Stimulated activated memory B cell treated with anti-CD40 and anti-IgM and Interleukin-4, amounts not matched to agents 10 μg/mL and 1 μg/mL and 100 μg/mL, for 72 hours (primary cell): ENCODE measurements around the gene C17orf107.

Experiments
- ATAC-seq: fragments of 150-1000 bp; cut with Tn5 transposase; 2 replicates; pipeline ENCODE4 v1.10.0; 2021
- H3K27ac Mint-ChIP-seq: one replicate; pipeline ENCODE4 v1.8.0; 2022; ENCODE audit warnings: mild to moderate bottlenecking, mixed read lengths
- H3K27me3 Mint-ChIP-seq: one replicate; pipeline ENCODE4 v1.8.0; 2022; ENCODE audit warnings: mixed read lengths
- H3K36me3 Mint-ChIP-seq: one replicate; pipeline ENCODE4 v1.8.0; 2022; ENCODE audit warnings: mixed read lengths
- H3K4me1 Mint-ChIP-seq: one replicate; pipeline ENCODE4 v1.8.0; 2022; ENCODE audit warnings: mixed read lengths
- H3K4me3 Mint-ChIP-seq: one replicate; pipeline ENCODE4 v1.8.0; 2022; ENCODE audit warnings: mild to moderate bottlenecking, moderate library complexity, mixed read lengths
- H3K9me3 Mint-ChIP-seq: one replicate; pipeline ENCODE4 v1.8.0; 2022; ENCODE audit warnings: mixed read lengths

The C17orf107 gene

GRCh38 chr17:4945176-4945943 is 46.0 kb downstream of the C17orf107 start:
- Mint-ChIP-seq H3K27me3 (no peaks in the 10 kb centered on the region), H3K4me3 (peak overlapping the region; percentile 95), H3K36me3 (peaks cover 66% of the 10 kb centered on the region), H3K27ac (peak overlapping the region; percentile 92), H3K4me1 (peaks cover 71% of the 10 kb centered on the region), H3K9me3 (no peaks in the 10 kb centered on the region)
- peak; percentile 47 for ATAC-seq

GRCh38 chr17:4945944-4946280 is 46.6 kb downstream of the C17orf107 start:
- H3K9me3 Mint-ChIP-seq = no peaks in the 10 kb centered on the region
- H3K36me3 Mint-ChIP-seq = peaks cover 62% of the 10 kb centered on the region
- no peaks in the 10 kb centered on the region for H3K27me3 Mint-ChIP-seq
- peaks cover 75% of the 10 kb centered on the region for H3K4me1 Mint-ChIP-seq
- H3K27ac Mint-ChIP-seq = peak overlapping the region; percentile 92
- no peak for ATAC-seq
- peak overlapping the region; percentile 95 for H3K4me3 Mint-ChIP-seq

DNA sequence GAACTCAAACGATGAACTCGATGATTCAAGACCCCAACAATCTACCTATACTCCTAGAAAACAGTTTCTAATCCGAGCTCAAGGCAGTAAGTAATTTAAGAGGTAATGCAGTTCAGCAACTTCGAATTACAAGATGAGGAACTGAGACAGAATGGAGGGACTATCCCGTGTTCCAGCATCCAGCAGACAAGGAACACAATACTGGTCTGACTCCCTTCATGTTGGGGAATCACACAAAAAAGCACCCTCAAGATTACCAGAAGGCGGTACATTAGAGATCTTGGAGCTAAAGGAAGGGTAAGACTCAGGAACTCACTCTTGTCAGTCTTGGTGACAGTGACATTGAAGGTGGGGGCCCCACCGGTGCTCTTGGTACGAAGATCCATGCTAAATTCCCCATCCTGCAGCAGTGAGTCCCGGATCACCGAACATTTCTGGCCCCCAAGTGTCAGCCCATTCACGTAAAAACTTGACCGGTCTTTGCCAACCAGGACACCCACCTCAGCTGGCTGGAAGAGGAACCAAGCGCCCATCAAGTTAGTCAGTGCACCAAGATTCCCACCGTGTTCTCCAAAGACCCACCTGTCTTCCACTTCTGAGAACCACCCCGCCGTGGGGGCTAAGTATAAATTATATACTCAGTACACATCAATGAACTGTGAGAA is 47.1 kb downstream of the C17orf107 start:
- H3K36me3 Mint-ChIP-seq = peaks cover 57% of the 10 kb centered on the region
- H3K27ac Mint-ChIP-seq = peak overlapping the region; percentile 92
- H3K4me1 Mint-ChIP-seq = peaks cover 75% of the 10 kb centered on the region

GRCh38 chr17:4947010-4947410 is 47.7 kb downstream of the C17orf107 start:
- H3K4me3 Mint-ChIP-seq = peak overlapping the region; percentile 95
- H3K36me3 Mint-ChIP-seq = peaks cover 51% of the 10 kb centered on the region
- H3K9me3 Mint-ChIP-seq = no peaks in the 10 kb centered on the region
- peaks cover 75% of the 10 kb centered on the region for H3K4me1 Mint-ChIP-seq
- no peak for ATAC-seq
- no peaks in the 10 kb centered on the region for H3K27me3 Mint-ChIP-seq
- peak overlapping the region; percentile 92 for H3K27ac Mint-ChIP-seq

More for the DNA sequence above, 47.1 kb downstream of the C17orf107 start:
- no peaks in the 10 kb centered on the region for H3K9me3 Mint-ChIP-seq
- H3K4me3 Mint-ChIP-seq = peak overlapping the region; percentile 95
- no peak for ATAC-seq
- no peaks in the 10 kb centered on the region for H3K27me3 Mint-ChIP-seq

DNA sequence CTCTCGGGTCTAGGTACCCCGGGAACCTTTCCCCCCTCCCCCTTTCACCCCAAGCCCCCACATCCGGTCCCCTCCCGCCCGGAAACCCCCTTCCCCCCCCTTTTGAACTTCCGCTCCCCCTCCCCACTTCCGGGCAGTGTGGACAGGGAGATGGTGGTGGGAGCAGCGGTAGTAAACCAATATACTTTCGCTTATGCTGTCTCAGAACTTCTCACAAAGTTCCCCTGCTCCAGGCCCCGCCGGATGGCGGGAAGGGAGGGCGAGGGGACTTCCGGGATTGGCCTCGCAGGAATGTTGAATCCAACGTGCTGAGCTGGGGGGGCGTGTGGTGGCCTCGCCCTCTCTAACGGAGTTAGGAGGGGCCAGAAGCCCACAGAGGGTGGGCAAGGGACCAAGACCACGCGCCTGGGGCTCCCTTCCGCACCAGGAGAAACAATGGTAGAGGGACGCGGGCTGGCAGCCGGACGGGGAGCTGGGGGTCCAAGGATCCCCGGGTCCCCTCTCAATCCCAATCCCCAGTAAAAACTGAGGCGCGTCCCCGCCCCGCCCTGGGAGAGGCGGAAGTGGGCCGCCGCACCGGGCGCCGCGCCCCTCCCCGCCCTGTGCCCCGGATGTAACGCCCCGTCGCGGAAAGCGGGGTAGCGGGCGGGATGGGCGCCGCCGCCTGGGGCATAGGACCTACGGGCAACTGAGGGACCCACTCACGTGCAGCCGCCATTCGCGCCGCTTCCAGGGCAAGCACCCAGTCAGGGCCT is 48.3 kb downstream of the C17orf107 start:
- Mint-ChIP-seq H3K36me3 (peaks cover 48% of the 10 kb centered on the region), H3K27ac (peak overlapping the region; percentile 92), H3K27me3 (no peaks in the 10 kb centered on the region), H3K4me3 (peak overlapping the region; percentile 95), H3K9me3 (no peaks in the 10 kb centered on the region), H3K4me1 (peaks cover 71% of the 10 kb centered on the region)
- ATAC-seq = peak; percentile 37

- H3K4me1 Mint-ChIP-seq = peaks cover 63% of the 10 kb centered on the region
- no peaks in the 10 kb centered on the region for H3K9me3 Mint-ChIP-seq
- peak within 1 kb of the TSS; percentile 92 for H3K27ac Mint-ChIP-seq
- no peaks in the 10 kb centered on the region for H3K27me3 Mint-ChIP-seq
- ATAC-seq = peak; percentile 62
- peak within 1 kb of the TSS; percentile 95 for H3K4me3 Mint-ChIP-seq
- H3K36me3 Mint-ChIP-seq = peaks cover 40% of the 10 kb centered on the region
Measured at GRCh38 chr17:4948166-4948930, 49.0 kb downstream of the C17orf107 start, which contains the start of gene PFN1. Gene PFN1, minus strand, starts transcription at chr17:4948530. Its CDS starts 136 bp downstream, at chr17:4948394.

GRCh38 chr17:4948931-4949320 is 49.6 kb downstream of the C17orf107 start:
- Mint-ChIP-seq H3K27ac (peak overlapping the region; percentile 92), H3K4me3 (peak overlapping the region; percentile 95), H3K4me1 (peaks cover 57% of the 10 kb centered on the region), H3K27me3 (no peaks in the 10 kb centered on the region), H3K36me3 (peaks cover 37% of the 10 kb centered on the region), H3K9me3 (no peaks in the 10 kb centered on the region)
- peak; percentile 79 for ATAC-seq

DNA sequence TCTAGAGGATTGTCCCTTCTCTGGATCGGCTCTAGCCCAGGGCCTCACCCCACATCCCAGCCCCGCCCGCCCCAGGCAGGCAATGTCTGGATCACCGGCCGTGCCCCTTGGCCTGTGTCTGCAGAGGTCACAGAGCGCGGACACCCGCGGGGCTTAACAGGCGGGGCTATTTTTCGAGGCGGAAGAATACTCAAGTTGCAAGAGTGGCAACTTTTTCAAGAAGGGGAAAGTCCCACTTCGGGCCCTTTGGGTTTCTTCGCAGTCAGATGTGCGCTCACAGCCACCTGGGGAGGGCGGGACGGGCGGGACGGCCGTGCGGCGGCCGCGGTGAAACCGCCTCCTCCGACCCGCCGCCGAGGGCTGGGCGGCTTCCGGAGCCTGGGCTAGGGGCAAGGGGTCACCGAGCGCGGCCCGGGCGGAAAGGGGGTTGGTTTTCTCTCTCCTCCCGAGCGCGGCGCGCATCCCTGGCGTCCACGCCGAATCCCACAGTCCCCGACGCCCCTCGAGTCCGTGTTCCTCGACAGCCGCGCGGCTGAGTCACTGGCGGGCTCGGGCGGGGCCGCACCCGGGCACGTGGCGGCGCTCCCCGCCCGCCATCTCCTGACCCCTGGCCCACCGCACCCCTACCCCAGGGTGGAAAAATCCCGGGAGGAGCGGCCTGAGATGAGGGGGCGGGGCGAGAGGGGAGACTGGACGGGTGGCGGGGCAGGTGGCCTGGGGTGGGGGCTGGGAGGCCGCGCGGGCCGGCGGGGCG is 50.2 kb downstream of the C17orf107 start:
- Mint-ChIP-seq H3K4me3 (peak overlapping the region; percentile 95), H3K4me1 (peaks cover 52% of the 10 kb centered on the region), H3K27me3 (no peaks in the 10 kb centered on the region), H3K9me3 (no peaks in the 10 kb centered on the region), H3K36me3 (peaks cover 31% of the 10 kb centered on the region), H3K27ac (peak overlapping the region; percentile 92)
- ATAC-seq = peak; percentile 62

- peaks cover 44% of the 10 kb centered on the region for H3K4me1 Mint-ChIP-seq
- H3K27ac Mint-ChIP-seq = peak overlapping the region; percentile 92
- no peaks in the 10 kb centered on the region for H3K9me3 Mint-ChIP-seq
- no peak for ATAC-seq
- peak overlapping the region; percentile 87 for H3K4me3 Mint-ChIP-seq
- H3K27me3 Mint-ChIP-seq = no peaks in the 10 kb centered on the region
- peaks cover 24% of the 10 kb centered on the region for H3K36me3 Mint-ChIP-seq
Measured at GRCh38 chr17:4950075-4950745, 50.9 kb downstream of the C17orf107 start.

DNA sequence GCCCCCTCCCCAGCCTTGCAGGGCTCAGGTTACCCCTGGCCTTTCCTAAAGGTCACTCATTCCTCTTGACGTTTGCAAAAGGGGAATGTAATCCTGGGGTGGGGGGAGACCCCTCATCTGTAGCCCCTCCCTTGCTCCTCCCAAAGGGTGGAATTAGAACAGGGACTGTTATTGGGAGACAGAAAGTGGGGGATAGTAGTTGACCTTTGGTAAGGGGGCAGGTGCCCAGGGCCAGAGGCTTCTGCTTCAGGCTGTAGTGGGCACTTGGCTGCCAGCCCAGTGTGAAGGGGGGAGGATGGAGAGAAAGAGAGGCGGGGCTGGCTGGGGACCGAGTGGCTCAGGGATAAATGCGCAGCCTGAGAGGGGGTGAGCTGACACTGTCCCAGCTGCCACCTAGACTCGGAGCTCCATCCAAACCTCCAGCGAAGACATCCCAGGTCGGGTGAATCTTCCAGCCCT is 51.4 kb downstream of the C17orf107 start, which contains the start of gene ENO3:
Gene ENO3, plus strand, starts transcription at position 374 of the 459 bp plus-strand sequence. CDS start 711 bp downstream, outside the sequence.
- Mint-ChIP-seq H3K4me1 (peaks cover 39% of the 10 kb centered on the region), H3K36me3 (peaks cover 22% of the 10 kb centered on the region), H3K4me3 (peak within 1 kb of the TSS; percentile 87), H3K9me3 (no peaks in the 10 kb centered on the region), H3K27me3 (no peaks in the 10 kb centered on the region), H3K27ac (peak within 1 kb of the TSS; percentile 92)
- no peak for ATAC-seq

- Mint-ChIP-seq H3K4me1 (peaks cover 33% of the 10 kb centered on the region), H3K27ac (peak overlapping the region; percentile 92)
Measured at GRCh38 chr17:4951486-4951885, 52.1 kb downstream of the C17orf107 start.

More at GRCh38 chr17:4951486-4951885, 52.1 kb downstream of the C17orf107 start:
- no peak for ATAC-seq
- Mint-ChIP-seq H3K9me3 (no peaks in the 10 kb centered on the region), H3K27me3 (no peaks in the 10 kb centered on the region), H3K4me3 (peak overlapping the region; percentile 87), H3K36me3 (peaks cover 23% of the 10 kb centered on the region)
